Endothelial cell of umbilical vein (primary cell): Measurements from ENCODE around the gene PRSS56. TPM values are rescaled to one million over a fixed set of nuclear protein-coding genes. Genes with fewer than 3 reads are reported as not detected.

ENCODE experiments used
- BruUV-seq: library from RNA; stranded (reverse); fragments of 400-500 nt; replicated peaks from 2 replicates; lab custom pipeline; 2021; lab: Mats Ljungman, UMichigan
- CTCF ChIA-PET: fragments of 300-600, 350-600 bp; sonication (Branson Sonifier 250); formaldehyde crosslinking; loops from one replicate; lab custom pipeline; 2021; ENCODE audit warnings: antibody characterized with exemption, inconsistent platforms; lab: Charles Lee
- POLR2A ChIA-PET: fragments of 300-600, 350-600 bp; sonication (Branson Sonifier 250); formaldehyde crosslinking; loops from one replicate; lab custom pipeline; 2021; ENCODE audit warnings: antibody characterized with exemption, inconsistent platforms; lab: Charles Lee
- DNase-seq: peaks from one replicate; pipeline ENCODE4 v3.0.0-alpha.2; 2011; ENCODE audit warnings: low read depth, low spot score
- FAIRE-seq: peaks from 2 replicates; lab custom pipeline; 2011; peaks lifted over from hg19 to GRCh38; lab: Jason Lieb, UNC
- H2AFZ ChIP-seq: 2 replicates; pipeline ENCODE4 v1.6.0; 2012; ENCODE audit warnings: low read depth, low read length, control low read depth, inconsistent platforms
- H3K27ac ChIP-seq: 2 replicates; pipeline ENCODE4 v1.5.1; 2011; ENCODE audit warnings: low read depth, mild to moderate bottlenecking, control low read depth, low read length, moderate library complexity; ENCODE audit not compliant: insufficient read depth
- H3K27me3 ChIP-seq, 2 experiments: 2 replicates each; pipeline versions ENCODE4 v1.6.0 to v1.6.1; 2011; ENCODE audit warnings: low read length in 2 of 2, mixed read lengths in 1 of 2; ENCODE audit not compliant: control insufficient read depth in 2 of 2, insufficient read depth in 2 of 2
- H3K36me3 ChIP-seq, 2 experiments: 2 replicates in 1 of 2; 3 replicates in 1 of 2; pipeline ENCODE4 v1.5.1; 2011; ENCODE audit warnings: low read length in 2 of 2, mild to moderate bottlenecking in 1 of 2, moderate library complexity in 1 of 2; ENCODE audit not compliant: control insufficient read depth in 2 of 2, insufficient read depth in 2 of 2; ENCODE audit errors: extremely low read depth in 1 of 2
- H3K4me1 ChIP-seq: 3 replicates; pipeline ENCODE4 v1.5.1; 2011; ENCODE audit warnings: mild to moderate bottlenecking, low read length; ENCODE audit not compliant: control insufficient read depth, insufficient read depth; ENCODE audit errors: extremely low read depth
- H3K4me2 ChIP-seq: 2 replicates; pipeline ENCODE4 v1.6.1; 2011; ENCODE audit warnings: low read length, control low read depth, mixed read lengths; ENCODE audit not compliant: insufficient read depth
- H3K4me3 ChIP-seq, 3 experiments: fragments of 200-600 bp in 1 of 3; sonication (generic), shearing (Covaris generic) in 1 of 3; replicated peaks in 1 of 3; 2 replicates each; pipeline ENCODE4 v1.5.1; 2011 to 2016; ENCODE audit warnings: control low read depth in 3 of 3, low read length in 3 of 3, mild to moderate bottlenecking in 2 of 3, inconsistent platforms in 1 of 3, low read depth in 1 of 3, moderate library complexity in 1 of 3; ENCODE audit not compliant: insufficient read depth in 1 of 3
- H3K79me2 ChIP-seq: 2 replicates; pipeline ENCODE4 v1.6.0; 2012; ENCODE audit warnings: low read length, inconsistent platforms; ENCODE audit not compliant: control insufficient read depth, insufficient read depth
- H3K9ac ChIP-seq: replicated peaks from 2 replicates; pipeline ENCODE3; 2011; ENCODE audit warnings: low read length, control low read depth; ENCODE audit not compliant: insufficient read depth; ENCODE audit errors: extremely low read depth
- H3K9me1 ChIP-seq: replicated peaks from 3 replicates; pipeline ENCODE4 v1.6.0; 2011; ENCODE audit warnings: mild to moderate bottlenecking, low read length; ENCODE audit not compliant: control insufficient read depth, insufficient read depth; ENCODE audit errors: extremely low read depth
- H3K9me3 ChIP-seq: replicated peaks from 2 replicates; pipeline ENCODE4 v1.5.1; 2012; ENCODE audit warnings: low read length, inconsistent platforms; ENCODE audit not compliant: control insufficient read depth, insufficient read depth
- H4K20me1 ChIP-seq: replicated peaks from 2 replicates; pipeline ENCODE3; 2011; ENCODE audit warnings: mild to moderate bottlenecking, low read length; ENCODE audit not compliant: control insufficient read depth, insufficient read depth; ENCODE audit errors: extremely low read depth
- CTCF ChIP-seq, 2 donors: IDR thresholded peaks; 1 replicate in 1 of 2; 2 replicates in 1 of 2; pipeline ENCODE4 v1.5.1; 2011; ENCODE audit warnings: low read length in 2 of 2, mild to moderate bottlenecking in 2 of 2, moderate library complexity in 2 of 2, control low read depth in 1 of 2, inconsistent platforms in 1 of 2, low read depth in 1 of 2; ENCODE audit not compliant: insufficient read depth in 1 of 2; ENCODE audit errors: extremely low read depth in 1 of 2
- EZH2 ChIP-seq: IDR thresholded peaks from 2 replicates; pipeline ENCODE4 v1.6.1; 2012; ENCODE audit warnings: borderline replicate concordance, low read depth, mild to moderate bottlenecking, moderate library complexity, low read length, inconsistent platforms; ENCODE audit not compliant: severe bottlenecking
- FOS ChIP-seq: IDR thresholded peaks from 2 replicates; pipeline ENCODE4 v1.6.1; 2011; ENCODE audit warnings: mild to moderate bottlenecking, low read length, moderate library complexity, borderline replicate concordance; ENCODE audit not compliant: insufficient read depth
- GATA2 ChIP-seq: IDR thresholded peaks from 2 replicates; pipeline ENCODE4 v1.7.0; 2011; ENCODE audit warnings: low read depth, mild to moderate bottlenecking, moderate library complexity, mixed read lengths, low read length; ENCODE audit not compliant: insufficient read length, insufficient read depth
- JUN ChIP-seq: IDR thresholded peaks from 2 replicates; pipeline ENCODE4 v1.6.1; 2011; ENCODE audit warnings: borderline replicate concordance, low read depth; ENCODE audit not compliant: insufficient read length, insufficient read depth
- MYC ChIP-seq: IDR thresholded peaks from one replicate; pipeline ENCODE4 v1.6.1; 2011; ENCODE audit warnings: mild to moderate bottlenecking, low read depth, low read length
- POLR2A ChIP-seq: IDR thresholded peaks from 2 replicates; pipeline ENCODE4 v1.6.1; 2012; ENCODE audit warnings: low read depth, mild to moderate bottlenecking, control low read depth, low read length
- POLR2AphosphoS5 ChIP-seq: IDR thresholded peaks from 2 replicates; pipeline ENCODE4 v1.6.1; 2012; ENCODE audit warnings: low read depth, mild to moderate bottlenecking, control low read depth, low read length, moderate library complexity; ENCODE audit not compliant: insufficient read depth
- dilution Hi-C: fragments of 300-500 bp; cut with MboI; formaldehyde crosslinking; loops from one replicate; pipeline ENCODE4 v1.15.0; 2019; ENCODE audit warnings: low sequenced_read_pairs; ENCODE audit not compliant: extremely low pct_ligation_motif_present
- intact Hi-C: fragments of 100-400 bp; cut with micrococcal nuclease; formaldehyde crosslinking; loops from one replicate; pipeline ENCODE4 v1.10.0; 2022
- polyA plus RNA-seq, 4 experiments: library from polyadenylated mRNA; depleted of rRNA in 3 of 4; stranded (reverse) in 3 of 4; unstranded in 1 of 4; fragments of >200 nt; gene quantifications; 2 replicates each; pipeline versions ENCODE4 v1.2.1 to v1.2.3, GENCODE V29; 2011 to 2012; ENCODE audit warnings: missing spikeins in 1 of 4
- total RNA-seq: library from RNA; stranded (reverse); gene quantifications from 2 replicates; pipeline ENCODE4 v1.2.3, GENCODE V29; 2021
- TF ChIP-seq, protein P1 (sequence below): IDR thresholded peaks from 2 replicates; pipeline ENCODE4 v1.6.1; 2011; ENCODE audit not compliant: insufficient read depth, insufficient read length

The PRSS56 gene
- total and polyA plus RNA-seq, 2 donors (not counting 3 experiments of a cell fraction or from before 2014, with no cell fraction given) = not detected

GRCh38 chr2:232498452-232498851, 21.7 kb upstream of the PRSS56 start:
- Histone ChIP-seq H3K4me1 (no peaks in the 10 kb centered on the region), H2AFZ (no peak overlapping the region), H3K4me3 (no peak overlapping the region), H3K27me3 (peaks cover 9 to 11% of the 10 kb centered on the region in 2 experiments), H3K4me2 (no peak overlapping the region), H3K9me3 (no peaks in the 10 kb centered on the region), H3K27ac (no peak overlapping the region), H3K36me3 (no peaks in the 10 kb centered on the region), H3K9me1 (no peaks in the 10 kb centered on the region), H4K20me1 (no peaks in the 10 kb centered on the region), H3K9ac (no peak overlapping the region), H3K79me2 (no peaks in the 10 kb centered on the region)
- no TSS peak for BruUV-seq
- ChIA-PET CTCF (no interaction called here), POLR2A (no interaction called here)
- dilution Hi-C loops = no loop called here
- TF ChIP-seq POLR2A = no peak
- TF ChIP-seq MYC = no peak
- TF ChIP-seq, protein P1, sequence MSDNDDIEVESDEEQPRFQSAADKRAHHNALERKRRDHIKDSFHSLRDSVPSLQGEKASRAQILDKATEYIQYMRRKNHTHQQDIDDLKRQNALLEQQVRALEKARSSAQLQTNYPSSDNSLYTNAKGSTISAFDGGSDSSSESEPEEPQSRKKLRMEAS = no peak
- TF ChIP-seq EZH2 = no peak
- TF ChIP-seq CTCF (IDR thresholded peaks at IDR 0.05; ENCODE audit: extremely low read depth in 1 of 2, insufficient read depth in 1 of 2, low read depth in 1 of 2, low read length in 2 of 2) = no peak
- TF ChIP-seq JUN = no peak
- no peak for TF ChIP-seq POLR2AphosphoS5
- TF ChIP-seq FOS = no peak
- no peak for TF ChIP-seq GATA2
- intact Hi-C loops = no loop called here
- FAIRE-seq (no peak), DNase-seq (no peak)
